ENCODE results near the gene ITPKB.

The ITPKB gene

DNA sequence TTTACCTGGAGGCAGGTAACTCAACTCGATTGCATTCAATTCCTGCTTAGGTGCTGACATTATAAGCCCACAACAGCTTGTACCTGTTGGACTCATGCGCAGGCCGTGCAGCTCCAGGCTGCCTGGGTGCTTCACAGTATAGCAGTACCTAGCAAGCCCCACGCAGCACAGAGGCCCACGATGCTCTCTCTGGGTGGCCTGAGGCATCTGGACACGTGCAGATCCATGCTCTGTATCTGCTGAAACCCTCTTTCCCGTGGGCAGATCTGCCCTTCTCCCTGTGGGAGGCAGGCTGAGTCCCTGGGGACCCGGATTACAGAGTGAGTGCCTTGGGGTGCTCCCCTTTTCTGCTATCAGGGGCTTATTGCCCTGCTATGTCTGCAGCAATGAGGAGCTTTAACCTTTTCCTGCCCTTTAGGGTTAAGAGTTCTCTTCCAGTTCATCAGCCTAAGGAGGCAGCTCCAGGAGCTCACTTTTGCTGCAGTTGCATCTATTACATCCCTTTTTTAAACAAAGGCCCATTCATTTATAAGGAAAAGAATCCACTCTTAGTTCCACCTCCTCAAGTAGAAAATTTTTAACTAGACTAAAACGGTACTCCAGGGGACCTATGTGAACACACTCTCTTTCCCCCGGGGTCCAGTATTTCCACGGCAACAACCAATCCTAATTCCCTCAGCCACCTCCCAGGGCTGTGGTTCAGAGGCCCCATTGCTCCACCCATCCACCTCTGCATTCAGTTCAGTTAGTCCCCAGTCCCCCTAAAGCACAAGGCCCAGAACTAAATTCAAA, 19.3 kb downstream of the ITPKB start:
- TF ChIP-seq CTCF (IDR thresholded peaks at IDR 0.05): no peak
- Mint-ChIP-seq H3K27me3 (ENCODE audit: low read depth, poor library complexity) (no peaks in the 10 kb centered on the region), H3K27ac (peak overlapping the region; percentile 79), H3K36me3 (ENCODE audit: low read depth) (peaks cover 5% of the 10 kb centered on the region), H3K9me3 (peaks cover 4% of the 10 kb centered on the region), H3K4me1 (peaks cover 51% of the 10 kb centered on the region), H3K4me3 (peak overlapping the region; percentile 1)
- no peak for DNase-seq

DNA sequence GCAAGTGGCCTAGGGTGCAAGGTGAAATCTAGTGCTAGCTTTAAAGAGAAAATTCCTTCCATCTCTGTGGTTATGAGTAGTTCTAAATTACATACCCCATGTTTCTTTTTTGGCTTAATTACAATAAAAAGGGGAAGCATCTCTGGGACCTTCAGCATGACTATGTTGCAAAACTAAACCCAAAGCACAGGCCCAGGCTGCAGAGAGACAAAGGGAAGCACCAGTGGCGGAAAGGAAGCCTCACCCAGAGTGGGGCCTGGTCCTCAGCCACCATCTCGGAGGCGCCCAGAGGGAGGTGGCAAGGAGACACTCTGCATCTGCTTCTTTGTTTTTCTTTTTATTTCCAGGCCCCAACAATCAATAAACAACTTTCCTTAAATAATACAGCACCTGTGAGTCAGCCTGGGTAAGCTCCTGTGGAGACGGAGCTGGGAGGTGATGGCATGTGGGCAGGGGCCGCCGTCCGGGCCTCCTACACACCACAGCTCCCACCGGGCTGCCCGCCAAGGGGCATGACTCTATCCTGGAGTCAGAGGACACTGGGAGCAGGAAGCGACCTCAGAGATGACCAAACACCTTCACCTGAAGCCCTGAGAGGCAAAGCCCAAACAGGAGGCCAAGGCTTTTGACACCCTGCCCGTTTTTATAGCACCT, 21.7 kb downstream of the ITPKB start:
- H3K36me3 Mint-ChIP-seq (ENCODE audit: low read depth): peaks cover 10% of the 10 kb centered on the region
- DNase-seq: no peak
- no peaks in the 10 kb centered on the region for H3K27me3 Mint-ChIP-seq (ENCODE audit: low read depth, poor library complexity)
- no peak overlapping the region for H3K4me3 Mint-ChIP-seq
- H3K9me3 Mint-ChIP-seq: peaks cover 11% of the 10 kb centered on the region
- H3K4me1 Mint-ChIP-seq: peaks cover 49% of the 10 kb centered on the region
- no peak for TF ChIP-seq CTCF (IDR thresholded peaks at IDR 0.05)
- H3K27ac Mint-ChIP-seq: peak overlapping the region; percentile 21

GRCh38 chr1:226716577-226716976, 22.5 kb downstream of the ITPKB start:
- Mint-ChIP-seq H3K4me1 (peaks cover 51% of the 10 kb centered on the region), H3K27me3 (ENCODE audit: low read depth, poor library complexity) (no peaks in the 10 kb centered on the region), H3K9me3 (peaks cover 11% of the 10 kb centered on the region), H3K36me3 (ENCODE audit: low read depth) (peaks cover 10% of the 10 kb centered on the region), H3K4me3 (no peak overlapping the region), H3K27ac (no peak overlapping the region)
- DNase-seq: no peak
- no peak for TF ChIP-seq CTCF (IDR thresholded peaks at IDR 0.05)

- H3K4me3 Mint-ChIP-seq: no peak overlapping the region
- peaks cover 61% of the 10 kb centered on the region for H3K4me1 Mint-ChIP-seq
- peaks cover 11% of the 10 kb centered on the region for H3K9me3 Mint-ChIP-seq
- no peak overlapping the region for H3K27ac Mint-ChIP-seq
- H3K27me3 Mint-ChIP-seq (ENCODE audit: low read depth, poor library complexity): peaks cover 4% of the 10 kb centered on the region
- DNase-seq: no peak
- no peak for TF ChIP-seq CTCF (IDR thresholded peaks at IDR 0.05)
- H3K36me3 Mint-ChIP-seq (ENCODE audit: low read depth): peaks cover 10% of the 10 kb centered on the region
Measured at GRCh38 chr1:226714148-226714547, 24.9 kb downstream of the ITPKB start.

DNA sequence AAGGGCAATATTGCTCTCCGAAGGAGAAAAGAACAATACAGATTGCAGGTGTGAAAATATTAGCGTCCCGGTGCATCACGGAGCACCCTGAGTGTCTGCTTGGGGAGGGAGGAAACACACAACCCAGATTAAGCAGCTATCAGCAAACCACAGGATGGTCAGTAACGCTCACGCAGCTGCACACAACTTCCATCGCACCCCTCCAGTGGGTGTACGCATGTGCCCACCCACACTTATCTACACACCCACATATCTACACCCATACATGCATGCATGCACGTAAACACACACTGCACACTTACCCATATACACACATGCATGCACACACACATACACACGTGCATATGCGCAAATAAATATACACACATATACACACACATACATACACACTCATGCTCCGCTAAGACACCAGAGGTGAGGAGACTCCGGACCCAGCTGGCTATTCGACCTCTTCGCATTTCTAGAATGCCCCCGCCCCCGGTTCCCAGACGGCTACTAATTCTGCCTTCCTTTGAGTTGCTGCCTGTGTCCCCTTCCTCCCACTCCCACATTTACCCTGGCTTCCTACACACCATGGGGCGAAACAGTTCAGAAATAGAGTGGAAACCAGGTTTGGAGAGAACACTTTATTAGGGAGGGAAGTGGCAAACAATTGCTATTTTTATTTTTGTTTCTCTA, 26.2 kb downstream of the ITPKB start:
- H3K4me3 Mint-ChIP-seq: peak overlapping the region; percentile 54
- no peak for TF ChIP-seq CTCF (IDR thresholded peaks at IDR 0.05)
- H3K36me3 Mint-ChIP-seq (ENCODE audit: low read depth): peaks cover 10% of the 10 kb centered on the region
- no peak for DNase-seq
- H3K4me1 Mint-ChIP-seq: peaks cover 73% of the 10 kb centered on the region
- peaks cover 11% of the 10 kb centered on the region for H3K9me3 Mint-ChIP-seq
- H3K27ac Mint-ChIP-seq: peak overlapping the region; percentile 93
- H3K27me3 Mint-ChIP-seq (ENCODE audit: low read depth, poor library complexity): peaks cover 4% of the 10 kb centered on the region
